GM23338 (cell line): ENCODE results near the gene UST. TPM values are rescaled to one million over a fixed set of nuclear protein-coding genes. Genes with fewer than 3 reads are reported as not detected.

Experiments
- ATAC-seq: fragments of 200-7000 bp; cut with Tn5 transposase; 3 replicates; pipeline ENCODE4 v1.9.1; 2020
- DNase-seq: peaks from one replicate; pipeline ENCODE4 v3.0.0-alpha.2; 2015; ENCODE audit warnings: low spot score
- H2AFZ ChIP-seq: fragments of 200-600 bp; sonication (generic); 2 replicates; pipeline ENCODE4 v1.8.0; 2016; ENCODE audit warnings: antibody characterized with exemption, mild to moderate bottlenecking, moderate library complexity
- H3F3A ChIP-seq: fragments of 200-600 bp; sonication (generic); replicated peaks from 2 replicates; pipeline ENCODE4 v1.8.0; 2017; ENCODE audit warnings: antibody characterized with exemption, mixed run types, low read depth
- H3K27ac ChIP-seq: fragments of 200-600 bp; sonication (generic); 2 replicates; pipeline ENCODE4 v1.6.1; 2016; ENCODE audit warnings: low read depth
- H3K27me3 ChIP-seq: fragments of 200-600 bp; sonication (generic); 2 replicates; pipeline ENCODE4 v1.8.0; 2016; ENCODE audit warnings: mild to moderate bottlenecking, mixed run types, moderate library complexity; ENCODE audit not compliant: insufficient read depth
- H3K36me3 ChIP-seq: fragments of 200-600 bp; sonication (generic); 2 replicates; pipeline ENCODE4 v1.8.0; 2016; ENCODE audit warnings: mild to moderate bottlenecking; ENCODE audit not compliant: insufficient read depth
- H3K4me1 ChIP-seq: fragments of 200-600 bp; sonication (generic); 2 replicates; pipeline ENCODE4 v1.8.0; 2016; ENCODE audit warnings: mild to moderate bottlenecking, moderate library complexity; ENCODE audit not compliant: insufficient read depth
- H3K4me2 ChIP-seq: fragments of 200-600 bp; sonication (generic); 2 replicates; pipeline ENCODE4 v1.7.1; 2017; ENCODE audit warnings: mixed run types
- H3K4me3 ChIP-seq: fragments of 200-600 bp; sonication (generic); 2 replicates; pipeline ENCODE4 v1.6.1; 2016; ENCODE audit warnings: mixed run types
- H3K79me2 ChIP-seq: fragments of 200-600 bp; sonication (generic); replicated peaks from 2 replicates; pipeline ENCODE4 v1.8.0; 2017; ENCODE audit warnings: mild to moderate bottlenecking; ENCODE audit not compliant: insufficient read depth
- H3K9me2 ChIP-seq: fragments of 200-600 bp; sonication (generic); 2 replicates; pipeline ENCODE4 v1.8.0; 2017; ENCODE audit not compliant: insufficient read depth
- H4K20me1 ChIP-seq: fragments of 200-600 bp; sonication (generic); replicated peaks from 2 replicates; pipeline ENCODE4 v1.8.0; 2017; ENCODE audit warnings: mild to moderate bottlenecking; ENCODE audit not compliant: insufficient read depth
- H3K27ac Mint-ChIP-seq: 2 replicates; pipeline ENCODE4 v1.8.0; 2020; ENCODE audit warnings: inconsistent platforms, mild to moderate bottlenecking, moderate library complexity, mixed read lengths
- H3K27me3 Mint-ChIP-seq: 3 replicates; pipeline ENCODE4 v1.8.0; 2022; ENCODE audit warnings: low read depth, mild to moderate bottlenecking, moderate library complexity, mixed read lengths, inconsistent platforms; ENCODE audit not compliant: insufficient read depth, poor library complexity
- H3K36me3 Mint-ChIP-seq: 3 replicates; pipeline ENCODE4 v1.8.0; 2021; ENCODE audit warnings: low read depth, mild to moderate bottlenecking, inconsistent platforms, moderate library complexity, mixed read lengths
- H3K4me1 Mint-ChIP-seq: 3 replicates; pipeline ENCODE4 v1.8.0; 2020; ENCODE audit warnings: mild to moderate bottlenecking, inconsistent platforms, mixed read lengths
- H3K4me3 Mint-ChIP-seq: 3 replicates; pipeline ENCODE4 v1.8.0; 2021; ENCODE audit warnings: moderate library complexity, mild to moderate bottlenecking, inconsistent platforms, mixed read lengths
- H3K9me3 Mint-ChIP-seq: 3 replicates; pipeline ENCODE4 v1.8.0; 2020; ENCODE audit warnings: moderate library complexity, mild to moderate bottlenecking, inconsistent platforms, mixed read lengths
- CREB1 ChIP-seq: fragments of 250-450 bp; sonication (Bioruptor Pico); IDR thresholded peaks from 2 replicates; pipeline ENCODE4 v1.5.0; 2020; ENCODE audit warnings: low read depth, mild to moderate bottlenecking, moderate library complexity
- EZH2phosphoT487 ChIP-seq: fragments of 200-600 bp; sonication (generic); IDR thresholded peaks from one replicate; pipeline ENCODE4 v1.8.1; 2018; ENCODE audit warnings: antibody characterized with exemption; ENCODE audit not compliant: unreplicated experiment
- NANOG ChIP-seq: IDR thresholded peaks from 2 replicates; pipeline ENCODE4 v1.6.1; 2016; ENCODE audit warnings: antibody characterized with exemption, borderline replicate concordance
- ZNF114 ChIP-seq: fragments of 250-450 bp; sonication (Bioruptor Pico); IDR thresholded peaks from 2 replicates; pipeline ENCODE4 v1.5.0; 2020; ENCODE audit warnings: mild to moderate bottlenecking, moderate library complexity
- polyA plus RNA-seq: library from polyadenylated mRNA; unstranded; fragments of >200 nt; fragmentation: Nextera tagmentation; extraction: Ambion mirVana; gene quantifications from 2 replicates; pipeline ENCODE4 v1.2.1, GENCODE V29; 2016
- total RNA-seq: library from RNA; depleted of rRNA; stranded (reverse); fragments of >200 nt; shearing (Covaris generic); gene quantifications from 2 replicates; pipeline ENCODE4 v1.2.3, GENCODE V29; 2014
- TF ChIP-seq, protein P1 (sequence below): IDR thresholded peaks from 2 replicates; pipeline ENCODE4 v1.6.1; 2016; ENCODE audit warnings: antibody characterized with exemption
- TF ChIP-seq, protein P2 (sequence below): fragments of 250-450 bp; sonication (Bioruptor Pico); IDR thresholded peaks from 2 replicates; pipeline ENCODE4 v1.5.0; 2020; ENCODE audit warnings: mild to moderate bottlenecking, moderate library complexity

UST gene
- total and polyA plus RNA-seq, 2 experiments from 2014 or later = 12.6 to 33.0 TPM

DNA sequence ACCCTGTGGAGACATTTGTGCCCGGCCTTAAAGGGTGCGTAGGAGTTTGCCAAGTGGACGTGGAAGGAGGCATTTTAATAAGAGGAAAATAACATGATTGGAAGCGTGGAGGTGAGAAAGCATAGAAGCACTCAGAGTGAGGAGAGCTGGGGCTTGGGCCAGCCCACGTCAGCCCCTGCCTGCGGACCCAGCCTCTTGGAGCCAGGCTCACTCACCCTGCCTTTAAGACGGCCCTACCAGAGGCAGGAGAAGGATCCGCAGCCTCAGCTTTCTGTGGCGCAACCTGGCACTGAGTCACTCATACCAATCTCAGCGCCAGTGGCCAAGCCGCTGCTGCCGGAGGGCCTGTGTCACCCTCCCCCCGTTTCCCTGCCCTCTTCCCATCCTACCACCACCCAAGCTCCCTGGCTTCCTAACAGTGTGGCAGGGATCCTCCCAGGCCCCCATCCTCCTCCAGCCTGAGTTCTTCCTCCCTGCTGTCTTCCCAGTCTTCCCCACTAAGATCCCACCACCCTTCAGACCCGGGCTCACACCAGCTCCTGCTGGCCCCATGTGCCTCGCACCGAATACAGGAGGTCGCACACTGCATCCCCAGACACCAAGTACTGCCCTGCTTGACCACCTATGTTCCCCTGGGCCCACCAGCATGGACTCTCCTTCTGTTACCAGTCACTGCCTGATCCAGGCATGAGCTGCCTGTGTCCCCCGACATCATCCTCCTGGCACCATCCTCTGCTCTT lies 285.2 kb downstream of the UST start:
- Histone ChIP-seq H3K4me3 (no peak overlapping the region), H3K9me2 (no peaks in the 10 kb centered on the region), H3K36me3 (no peaks in the 10 kb centered on the region), H3K79me2 (no peaks in the 10 kb centered on the region), H3K27ac (no peak overlapping the region), H4K20me1 (no peaks in the 10 kb centered on the region; the same call in 1 of the 2 replicates), H2AFZ (no peak overlapping the region), H3K4me2 (no peak overlapping the region), H3K27me3 (no peaks in the 10 kb centered on the region), H3K4me1 (peaks cover 24% of the 10 kb centered on the region), H3F3A (no peaks in the 10 kb centered on the region)
- peaks cover 4% of the 10 kb centered on the region for H3K27me3 Mint-ChIP-seq
- peaks cover 46% of the 10 kb centered on the region for H3K4me1 Mint-ChIP-seq
- no peaks in the 10 kb centered on the region for H3K9me3 Mint-ChIP-seq
- H3K36me3 Mint-ChIP-seq = peaks cover 3% of the 10 kb centered on the region; the same call in 1 of the 3 replicates
- H3K4me3 Mint-ChIP-seq = no peak overlapping the region
- peak overlapping the region; percentile 88 for H3K27ac Mint-ChIP-seq
- TF ChIP-seq, protein P1, sequence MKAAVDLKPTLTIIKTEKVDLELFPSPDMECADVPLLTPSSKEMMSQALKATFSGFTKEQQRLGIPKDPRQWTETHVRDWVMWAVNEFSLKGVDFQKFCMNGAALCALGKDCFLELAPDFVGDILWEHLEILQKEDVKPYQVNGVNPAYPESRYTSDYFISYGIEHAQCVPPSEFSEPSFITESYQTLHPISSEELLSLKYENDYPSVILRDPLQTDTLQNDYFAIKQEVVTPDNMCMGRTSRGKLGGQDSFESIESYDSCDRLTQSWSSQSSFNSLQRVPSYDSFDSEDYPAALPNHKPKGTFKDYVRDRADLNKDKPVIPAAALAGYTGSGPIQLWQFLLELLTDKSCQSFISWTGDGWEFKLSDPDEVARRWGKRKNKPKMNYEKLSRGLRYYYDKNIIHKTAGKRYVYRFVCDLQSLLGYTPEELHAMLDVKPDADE = no peak
- TF ChIP-seq CREB1 (CRISPR knock-in tag) = no peak
- TF ChIP-seq NANOG = no peak
- TF ChIP-seq, protein P2, sequence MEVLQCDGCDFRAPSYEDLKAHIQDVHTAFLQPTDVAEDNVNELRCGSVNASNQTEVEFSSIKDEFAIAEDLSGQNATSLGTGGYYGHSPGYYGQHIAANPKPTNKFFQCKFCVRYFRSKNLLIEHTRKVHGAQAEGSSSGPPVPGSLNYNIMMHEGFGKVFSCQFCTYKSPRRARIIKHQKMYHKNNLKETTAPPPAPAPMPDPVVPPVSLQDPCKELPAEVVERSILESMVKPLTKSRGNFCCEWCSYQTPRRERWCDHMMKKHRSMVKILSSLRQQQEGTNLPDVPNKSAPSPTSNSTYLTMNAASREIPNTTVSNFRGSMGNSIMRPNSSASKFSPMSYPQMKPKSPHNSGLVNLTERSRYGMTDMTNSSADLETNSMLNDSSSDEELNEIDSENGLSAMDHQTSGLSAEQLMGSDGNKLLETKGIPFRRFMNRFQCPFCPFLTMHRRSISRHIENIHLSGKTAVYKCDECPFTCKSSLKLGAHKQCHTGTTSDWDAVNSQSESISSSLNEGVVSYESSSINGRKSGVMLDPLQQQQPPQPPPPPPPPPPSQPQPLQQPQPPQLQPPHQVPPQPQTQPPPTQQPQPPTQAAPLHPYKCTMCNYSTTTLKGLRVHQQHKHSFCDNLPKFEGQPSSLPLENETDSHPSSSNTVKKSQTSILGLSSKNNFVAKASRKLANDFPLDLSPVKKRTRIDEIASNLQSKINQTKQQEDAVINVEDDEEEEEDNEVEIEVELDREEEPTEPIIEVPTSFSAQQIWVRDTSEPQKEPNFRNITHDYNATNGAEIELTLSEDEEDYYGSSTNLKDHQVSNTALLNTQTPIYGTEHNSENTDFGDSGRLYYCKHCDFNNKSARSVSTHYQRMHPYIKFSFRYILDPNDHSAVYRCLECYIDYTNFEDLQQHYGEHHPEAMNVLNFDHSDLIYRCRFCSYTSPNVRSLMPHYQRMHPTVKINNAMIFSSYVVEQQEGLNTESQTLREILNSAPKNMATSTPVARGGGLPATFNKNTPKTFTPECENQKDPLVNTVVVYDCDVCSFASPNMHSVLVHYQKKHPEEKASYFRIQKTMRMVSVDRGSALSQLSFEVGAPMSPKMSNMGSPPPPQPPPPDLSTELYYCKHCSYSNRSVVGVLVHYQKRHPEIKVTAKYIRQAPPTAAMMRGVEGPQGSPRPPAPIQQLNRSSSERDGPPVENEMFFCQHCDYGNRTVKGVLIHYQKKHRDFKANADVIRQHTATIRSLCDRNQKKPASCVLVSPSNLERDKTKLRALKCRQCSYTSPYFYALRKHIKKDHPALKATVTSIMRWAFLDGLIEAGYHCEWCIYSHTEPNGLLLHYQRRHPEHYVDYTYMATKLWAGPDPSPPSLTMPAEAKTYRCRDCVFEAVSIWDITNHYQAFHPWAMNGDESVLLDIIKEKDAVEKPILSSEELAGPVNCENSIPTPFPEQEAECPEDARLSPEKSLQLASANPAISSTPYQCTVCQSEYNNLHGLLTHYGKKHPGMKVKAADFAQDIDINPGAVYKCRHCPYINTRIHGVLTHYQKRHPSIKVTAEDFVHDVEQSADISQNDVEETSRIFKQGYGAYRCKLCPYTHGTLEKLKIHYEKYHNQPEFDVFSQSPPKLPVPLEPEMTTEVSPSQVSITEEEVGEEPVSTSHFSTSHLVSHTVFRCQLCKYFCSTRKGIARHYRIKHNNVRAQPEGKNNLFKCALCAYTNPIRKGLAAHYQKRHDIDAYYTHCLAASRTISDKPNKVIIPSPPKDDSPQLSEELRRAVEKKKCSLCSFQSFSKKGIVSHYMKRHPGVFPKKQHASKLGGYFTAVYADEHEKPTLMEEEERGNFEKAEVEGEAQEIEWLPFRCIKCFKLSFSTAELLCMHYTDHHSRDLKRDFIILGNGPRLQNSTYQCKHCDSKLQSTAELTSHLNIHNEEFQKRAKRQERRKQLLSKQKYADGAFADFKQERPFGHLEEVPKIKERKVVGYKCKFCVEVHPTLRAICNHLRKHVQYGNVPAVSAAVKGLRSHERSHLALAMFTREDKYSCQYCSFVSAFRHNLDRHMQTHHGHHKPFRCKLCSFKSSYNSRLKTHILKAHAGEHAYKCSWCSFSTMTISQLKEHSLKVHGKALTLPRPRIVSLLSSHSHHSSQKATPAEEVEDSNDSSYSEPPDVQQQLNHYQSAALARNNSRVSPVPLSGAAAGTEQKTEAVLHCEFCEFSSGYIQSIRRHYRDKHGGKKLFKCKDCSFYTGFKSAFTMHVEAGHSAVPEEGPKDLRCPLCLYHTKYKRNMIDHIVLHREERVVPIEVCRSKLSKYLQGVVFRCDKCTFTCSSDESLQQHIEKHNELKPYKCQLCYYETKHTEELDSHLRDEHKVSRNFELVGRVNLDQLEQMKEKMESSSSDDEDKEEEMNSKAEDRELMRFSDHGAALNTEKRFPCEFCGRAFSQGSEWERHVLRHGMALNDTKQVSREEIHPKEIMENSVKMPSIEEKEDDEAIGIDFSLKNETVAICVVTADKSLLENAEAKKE (CRISPR knock-in tag) = no peak
- no peak for TF ChIP-seq EZH2phosphoT487
- no peak for TF ChIP-seq ZNF114 (CRISPR knock-in tag)
- DNase-seq = no peak
- ATAC-seq = peak; percentile 57
